ENCODE results near the gene ZNF665. TPM values are rescaled to one million over a fixed set of nuclear protein-coding genes. Genes with fewer than 3 reads are reported as not detected.

ZNF665 gene
- total RNA-seq, 5 donors from 2014 or later (not counting 1 experiment from before 2014, with no cell fraction given) = 2.5 to 5.3 (median 3.3) TPM

DNA sequence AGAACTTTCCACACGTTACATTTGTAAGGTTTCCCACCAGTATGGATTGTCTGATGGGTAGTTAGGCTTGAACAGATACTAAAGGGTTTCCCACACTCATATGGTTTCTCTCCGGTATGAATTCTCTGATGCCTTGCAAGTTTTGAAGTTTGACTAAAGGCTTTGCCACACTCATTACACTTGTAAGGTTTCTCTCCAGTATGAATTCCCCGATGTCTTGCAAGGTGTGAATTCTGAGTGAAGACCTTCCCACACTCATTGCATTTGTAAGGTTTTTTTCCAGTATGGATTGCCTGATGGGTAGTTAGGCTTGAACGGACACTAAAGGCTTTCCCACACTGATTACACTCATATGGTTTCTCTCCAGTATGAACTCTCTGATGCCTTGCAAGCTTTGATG, 52.8 kb downstream of the ZNF665 start:
- Mint-ChIP-seq H3K4me3 (no peak overlapping the region), H3K4me1 (no peaks in the 10 kb centered on the region), H3K9me3 (peaks cover 8 to 60% (median 55%) of the 10 kb centered on the region in 3 donors), H3K36me3 (peaks cover 56% of the 10 kb centered on the region), H3K27me3 (no peaks in the 10 kb centered on the region), H3K27ac (no peak overlapping the region)
- Histone ChIP-seq H3K27ac (ENCODE audit: low read length) (no peak overlapping the region), H3K9me3 (peaks cover 41% of the 10 kb centered on the region), H3K4me3 (ENCODE audit: control insufficient read depth in 1 of 2, extremely low read depth in 1 of 2, low read length in 1 of 2) (peak overlapping the region in 1 of 2 donors; percentile 47), H3K4me1 (ENCODE audit: control insufficient read depth in 1 of 2, extremely low read depth in 1 of 2, insufficient read depth in 2 of 2, low read length in 2 of 2) (no peaks in the 10 kb centered on the region), H3K27me3 (replicated peaks in 1 of 2; ENCODE audit: control insufficient read depth in 2 of 2, extremely low read depth in 1 of 2, insufficient read depth in 2 of 2, low read length in 1 of 2) (no peaks in the 10 kb centered on the region), H3K36me3 (ENCODE audit: control insufficient read depth in 2 of 2, extremely low read depth in 1 of 2, insufficient read depth in 1 of 2, low read length in 1 of 2) (peaks cover 3 to 8% of the 10 kb centered on the region in 2 donors)
- no peak for DNase-seq
- no CpG with 5 or more reads among the region's 4 CpGs for WGBS (ENCODE audit: insufficient coverage)
- ChIA-PET CTCF (no interaction called here), POLR2A (no interaction called here)
- ATAC-seq (replicated peaks in 1 of 4) = no peak

DNA sequence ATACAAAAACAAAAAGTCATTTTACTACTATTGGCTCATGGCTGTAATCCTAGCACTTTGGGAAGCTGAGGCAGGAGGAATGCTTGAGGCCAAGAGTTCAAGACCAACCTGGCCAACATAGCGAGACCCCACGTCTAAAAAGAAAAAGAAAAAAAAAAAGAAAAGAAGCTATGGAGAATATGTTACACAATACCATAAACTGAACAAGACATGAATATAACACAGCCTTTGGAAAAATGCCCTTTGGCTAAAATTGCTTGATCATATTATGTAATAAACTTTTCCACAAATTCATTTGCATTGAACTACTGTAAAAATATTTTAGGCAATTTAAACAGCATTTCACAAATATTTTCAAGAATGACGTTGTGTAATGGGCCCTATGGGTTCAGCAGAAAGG, 56.7 kb downstream of the ZNF665 start:
- Mint-ChIP-seq H3K36me3 (peaks cover 35% of the 10 kb centered on the region), H3K4me3 (no peak overlapping the region), H3K9me3 (peaks cover 15 to 49% (median 40%) of the 10 kb centered on the region in 3 donors), H3K27me3 (peaks cover 7% of the 10 kb centered on the region in 2 donors), H3K27ac (no peak overlapping the region), H3K4me1 (peaks cover 7 to 9% (median 9%) of the 10 kb centered on the region in 3 donors)
- Histone ChIP-seq H3K27me3 (replicated peaks in 1 of 2; ENCODE audit: control insufficient read depth in 2 of 2, extremely low read depth in 1 of 2, insufficient read depth in 2 of 2, low read length in 1 of 2) (peaks cover 0 to 14% of the 10 kb centered on the region in 2 experiments), H3K4me1 (ENCODE audit: control insufficient read depth in 1 of 2, extremely low read depth in 1 of 2, insufficient read depth in 2 of 2, low read length in 2 of 2) (peaks cover 0 to 10% of the 10 kb centered on the region in 2 experiments), H3K9me3 (peaks cover 25% of the 10 kb centered on the region), H3K36me3 (ENCODE audit: control insufficient read depth in 2 of 2, extremely low read depth in 1 of 2, insufficient read depth in 1 of 2, low read length in 1 of 2) (no peaks in the 10 kb centered on the region), H3K27ac (ENCODE audit: low read length) (no peak overlapping the region), H3K4me3 (ENCODE audit: control insufficient read depth in 1 of 2, extremely low read depth in 1 of 2, low read length in 1 of 2) (no peak overlapping the region)
- DNase-seq (no peak), ATAC-seq (replicated peaks in 1 of 4) (no peak)
- ChIA-PET CTCF (no interaction called here), POLR2A (no interaction called here)
- WGBS (ENCODE audit: insufficient coverage) = no CpG with 5 or more reads among the region's 3 CpGs

DNA sequence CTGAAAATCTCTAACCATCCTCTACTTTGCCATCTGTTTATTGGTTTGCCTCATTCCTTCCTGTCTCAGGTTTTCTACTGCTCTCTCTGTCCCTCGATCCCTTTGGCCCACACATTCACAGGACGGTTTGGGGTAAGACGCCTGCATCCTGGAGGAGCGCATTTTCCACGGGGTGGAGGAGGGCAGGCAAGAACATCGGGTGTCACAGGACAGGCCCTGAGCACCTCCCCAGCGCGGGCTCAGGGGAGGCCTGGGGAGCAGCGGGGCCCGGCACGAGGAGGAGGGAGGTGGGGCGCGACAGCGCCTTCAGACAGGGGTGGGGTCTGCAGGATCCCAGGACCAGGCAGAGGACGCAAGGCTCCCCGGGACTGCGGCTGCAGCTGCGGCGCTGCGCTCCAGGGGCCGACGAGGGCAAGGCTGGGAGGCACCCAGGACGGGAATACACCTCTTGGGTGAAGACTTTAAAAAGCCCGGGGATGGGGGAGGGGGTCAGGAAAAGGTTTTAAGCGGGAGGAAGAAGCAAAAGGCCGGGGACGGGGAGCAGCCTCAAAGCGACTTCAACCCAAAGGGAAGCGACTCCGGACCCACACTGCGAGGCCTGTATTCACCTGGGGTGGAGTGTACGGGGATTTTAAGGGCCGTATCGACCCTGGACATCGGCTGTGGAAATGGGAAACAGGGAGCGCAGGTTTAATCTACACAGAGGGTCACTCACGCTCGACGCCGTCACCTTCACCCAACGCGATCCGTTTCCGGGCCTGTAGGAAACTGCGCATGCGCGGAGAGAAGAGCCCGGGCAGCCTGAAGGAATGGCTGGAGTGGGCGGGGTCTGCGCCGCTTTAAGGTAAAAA, 60.8 kb downstream of the ZNF665 start, which contains the start of gene ZNF415:
TSS of gene ZNF415 (minus strand) at position 770 of the 851 bp plus-strand sequence. CDS start 10,234 bp downstream, outside the sequence.
- Histone ChIP-seq H3K4me3 (ENCODE audit: control insufficient read depth in 1 of 2, extremely low read depth in 1 of 2, low read length in 1 of 2) (peak within 1 kb of the TSS; percentile 42 to 67), H3K27me3 (replicated peaks in 1 of 2; ENCODE audit: control insufficient read depth in 2 of 2, extremely low read depth in 1 of 2, insufficient read depth in 2 of 2, low read length in 1 of 2) (peaks cover 0 to 15% of the 10 kb centered on the region in 2 experiments), H3K36me3 (ENCODE audit: control insufficient read depth in 2 of 2, extremely low read depth in 1 of 2, insufficient read depth in 1 of 2, low read length in 1 of 2) (no peaks in the 10 kb centered on the region), H3K27ac (ENCODE audit: low read length) (no peak within 1 kb of the TSS), H3K4me1 (ENCODE audit: control insufficient read depth in 1 of 2, extremely low read depth in 1 of 2, insufficient read depth in 2 of 2, low read length in 2 of 2) (peaks cover 0 to 10% of the 10 kb centered on the region in 2 experiments), H3K9me3 (peaks cover 3% of the 10 kb centered on the region)
- peaks cover 19 to 41% (median 27%) of the 10 kb centered on the region in 3 donors for H3K9me3 Mint-ChIP-seq
- no peak within 1 kb of the TSS for H3K27ac Mint-ChIP-seq
- WGBS (ENCODE audit: insufficient coverage) = 5% methylated on average over 43 of the region's 51 CpGs
- H3K27me3 Mint-ChIP-seq = peaks cover 9 to 17% of the 10 kb centered on the region in 2 donors
- DNase-seq (peak in 30 of 35 experiments; percentile 2 to 56 (median 29)), ATAC-seq (replicated peaks in 1 of 4) (peak in 2 of 4 experiments; percentile 55)
- peaks cover 10 to 12% (median 12%) of the 10 kb centered on the region in 3 donors for H3K4me1 Mint-ChIP-seq
- H3K36me3 Mint-ChIP-seq = peaks cover 25% of the 10 kb centered on the region
- ChIA-PET POLR2A (no interaction called here), CTCF (no interaction called here)
- H3K4me3 Mint-ChIP-seq = peak within 1 kb of the TSS; percentile 47 to 76 (median 69)

DNA sequence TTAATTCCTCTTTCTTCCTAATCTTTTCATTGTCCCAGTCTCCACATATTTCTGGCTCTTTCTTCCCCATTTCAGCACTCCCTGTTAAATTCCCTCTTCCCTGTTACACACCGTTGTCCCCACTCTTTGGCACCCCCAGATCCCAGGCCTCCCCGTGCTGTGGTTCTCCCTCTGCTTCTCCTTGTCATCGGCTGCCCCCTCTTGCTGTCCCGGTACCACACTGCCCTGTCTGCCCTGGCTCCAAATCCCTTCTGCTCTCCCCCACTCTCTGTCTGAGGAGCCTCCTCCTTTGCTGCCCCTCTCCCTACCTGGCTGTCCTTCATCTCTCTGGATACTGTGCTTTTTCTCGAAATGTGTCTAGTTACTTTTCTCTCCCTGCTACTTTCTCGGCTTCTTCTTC, 61.4 kb downstream of the ZNF665 start:
- Mint-ChIP-seq H3K27ac (no peak overlapping the region), H3K4me1 (peaks cover 10 to 12% (median 12%) of the 10 kb centered on the region in 3 donors), H3K36me3 (peaks cover 25% of the 10 kb centered on the region), H3K9me3 (peaks cover 16 to 41% (median 26%) of the 10 kb centered on the region in 3 donors), H3K27me3 (peaks cover 9 to 17% of the 10 kb centered on the region in 2 donors), H3K4me3 (peak overlapping the region in 2 of 3 donors; percentile 69 to 76)
- DNase-seq (no peak), ATAC-seq (replicated peaks in 1 of 4) (no peak)
- Histone ChIP-seq H3K4me1 (ENCODE audit: control insufficient read depth in 1 of 2, extremely low read depth in 1 of 2, insufficient read depth in 2 of 2, low read length in 2 of 2) (peaks cover 0 to 10% of the 10 kb centered on the region in 2 experiments), H3K27me3 (replicated peaks in 1 of 2; ENCODE audit: control insufficient read depth in 2 of 2, extremely low read depth in 1 of 2, insufficient read depth in 2 of 2, low read length in 1 of 2) (peaks cover 0 to 15% of the 10 kb centered on the region in 2 experiments), H3K4me3 (ENCODE audit: control insufficient read depth in 1 of 2, extremely low read depth in 1 of 2, low read length in 1 of 2) (peak overlapping the region in 1 of 2 donors; percentile 67), H3K36me3 (ENCODE audit: control insufficient read depth in 2 of 2, extremely low read depth in 1 of 2, insufficient read depth in 1 of 2, low read length in 1 of 2) (no peaks in the 10 kb centered on the region), H3K9me3 (peaks cover 3% of the 10 kb centered on the region), H3K27ac (ENCODE audit: low read length) (no peak overlapping the region)
- 66% methylated on average over 6 of the region's 6 CpGs for WGBS (ENCODE audit: insufficient coverage)
- ChIA-PET POLR2A (no interaction called here), CTCF (no interaction called here)

DNA sequence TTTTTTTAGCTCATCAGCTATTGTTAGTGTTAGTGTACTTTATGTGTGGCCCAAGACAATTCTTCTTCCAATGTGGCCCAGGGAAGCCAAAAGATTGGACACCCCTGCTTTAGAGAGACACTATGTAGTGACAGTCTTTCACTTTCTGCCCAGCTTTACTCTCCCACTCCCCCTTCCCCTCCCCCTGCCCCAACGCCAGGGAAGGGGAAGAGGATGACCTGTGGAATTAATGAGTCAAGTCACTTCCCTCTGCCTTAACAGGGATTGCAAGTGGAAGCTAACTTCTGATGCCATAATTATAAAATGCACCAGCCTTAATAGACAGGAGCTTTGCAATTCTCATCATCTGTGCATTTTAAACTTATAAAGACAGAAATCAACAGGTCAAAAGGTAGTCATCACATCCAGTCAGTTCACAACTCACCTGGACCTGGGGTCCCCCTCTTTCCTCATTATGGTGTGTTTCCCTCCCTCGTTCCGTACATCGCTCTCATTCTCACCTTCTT, 62.0 kb downstream of the ZNF665 start:
- POLR2A ChIA-PET = no interaction called here
- H3K36me3 Mint-ChIP-seq = peaks cover 22% of the 10 kb centered on the region
- 100% methylated on average over 3 of the region's 4 CpGs for WGBS (ENCODE audit: insufficient coverage)
- Histone ChIP-seq H3K4me3 (ENCODE audit: control insufficient read depth in 1 of 2, extremely low read depth in 1 of 2, low read length in 1 of 2) (no peak overlapping the region), H3K27me3 (replicated peaks in 1 of 2; ENCODE audit: control insufficient read depth in 2 of 2, extremely low read depth in 1 of 2, insufficient read depth in 2 of 2, low read length in 1 of 2) (peaks cover 0 to 15% of the 10 kb centered on the region in 2 experiments), H3K27ac (ENCODE audit: low read length) (no peak overlapping the region), H3K9me3 (peaks cover 1% of the 10 kb centered on the region), H3K36me3 (ENCODE audit: control insufficient read depth in 2 of 2, extremely low read depth in 1 of 2, insufficient read depth in 1 of 2, low read length in 1 of 2) (no peaks in the 10 kb centered on the region), H3K4me1 (ENCODE audit: control insufficient read depth in 1 of 2, extremely low read depth in 1 of 2, insufficient read depth in 2 of 2, low read length in 2 of 2) (peaks cover 0 to 10% of the 10 kb centered on the region in 2 experiments)
- CTCF ChIA-PET = no interaction called here
- ATAC-seq (replicated peaks in 1 of 4) (no peak), DNase-seq (no peak)
- peaks cover 10 to 12% (median 12%) of the 10 kb centered on the region in 3 donors for H3K4me1 Mint-ChIP-seq
- peaks cover 9 to 17% of the 10 kb centered on the region in 2 donors for H3K27me3 Mint-ChIP-seq
- peaks cover 16 to 38% (median 21%) of the 10 kb centered on the region in 3 donors for H3K9me3 Mint-ChIP-seq
- H3K4me3 Mint-ChIP-seq = peak overlapping the region in 1 of 3 donors; percentile 69
- H3K27ac Mint-ChIP-seq = no peak overlapping the region

DNA sequence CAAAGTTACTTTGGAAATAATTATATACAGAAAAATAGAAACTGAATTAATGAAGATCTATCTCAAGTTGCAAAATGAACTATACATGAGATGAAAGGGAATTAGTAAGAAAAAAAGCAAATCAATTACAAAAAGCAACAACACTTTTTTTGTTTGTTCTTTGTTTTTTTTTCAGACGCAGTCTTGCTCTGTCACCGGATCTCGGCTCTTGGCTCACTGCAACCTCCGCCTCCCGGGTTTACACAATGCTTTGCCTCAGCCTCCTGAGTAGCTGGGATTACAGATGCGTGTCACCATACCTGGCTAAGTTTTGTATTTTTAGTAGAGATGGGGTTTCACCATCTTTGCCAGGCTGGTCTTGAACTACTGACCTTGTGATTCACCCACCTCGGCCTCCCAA, 62.7 kb downstream of the ZNF665 start:
- Mint-ChIP-seq H3K27ac (no peak overlapping the region), H3K36me3 (peaks cover 22% of the 10 kb centered on the region), H3K9me3 (peaks cover 16 to 31% (median 17%) of the 10 kb centered on the region in 3 donors), H3K4me3 (no peak overlapping the region), H3K27me3 (peaks cover 9 to 17% of the 10 kb centered on the region in 2 donors), H3K4me1 (peaks cover 10 to 12% (median 12%) of the 10 kb centered on the region in 3 donors)
- Histone ChIP-seq H3K36me3 (ENCODE audit: control insufficient read depth in 2 of 2, extremely low read depth in 1 of 2, insufficient read depth in 1 of 2, low read length in 1 of 2) (no peaks in the 10 kb centered on the region), H3K4me1 (ENCODE audit: control insufficient read depth in 1 of 2, extremely low read depth in 1 of 2, insufficient read depth in 2 of 2, low read length in 2 of 2) (peaks cover 0 to 10% of the 10 kb centered on the region in 2 experiments), H3K27ac (ENCODE audit: low read length) (no peak overlapping the region), H3K27me3 (replicated peaks in 1 of 2; ENCODE audit: control insufficient read depth in 2 of 2, extremely low read depth in 1 of 2, insufficient read depth in 2 of 2, low read length in 1 of 2) (peaks cover 0 to 15% of the 10 kb centered on the region in 2 experiments), H3K9me3 (no peaks in the 10 kb centered on the region), H3K4me3 (ENCODE audit: control insufficient read depth in 1 of 2, extremely low read depth in 1 of 2, low read length in 1 of 2) (no peak overlapping the region)
- DNase-seq = no peak
- WGBS (ENCODE audit: insufficient coverage) = 93% methylated on average over 5 of the region's 7 CpGs
- CTCF ChIA-PET = no interaction called here
- ATAC-seq (replicated peaks in 1 of 4) = no peak
- POLR2A ChIA-PET = no interaction called here
